GM19463 (cell line): Measurements from ENCODE around the gene SMIM44.
"Not testable (repeated sequence)": the region's sequence is repeated elsewhere in the genome, so short reads cannot be mapped to it uniquely, and the experiment has no call there.

ENCODE experiments used
- ATAC-seq: cut with Tn5 transposase; IDR thresholded peaks from one replicate; pipeline ENCODE4 v1.9.1; 2021; ENCODE audit warnings: mild to moderate bottlenecking, moderate library complexity; ENCODE audit not compliant: unreplicated experiment

The SMIM44 gene

DNA sequence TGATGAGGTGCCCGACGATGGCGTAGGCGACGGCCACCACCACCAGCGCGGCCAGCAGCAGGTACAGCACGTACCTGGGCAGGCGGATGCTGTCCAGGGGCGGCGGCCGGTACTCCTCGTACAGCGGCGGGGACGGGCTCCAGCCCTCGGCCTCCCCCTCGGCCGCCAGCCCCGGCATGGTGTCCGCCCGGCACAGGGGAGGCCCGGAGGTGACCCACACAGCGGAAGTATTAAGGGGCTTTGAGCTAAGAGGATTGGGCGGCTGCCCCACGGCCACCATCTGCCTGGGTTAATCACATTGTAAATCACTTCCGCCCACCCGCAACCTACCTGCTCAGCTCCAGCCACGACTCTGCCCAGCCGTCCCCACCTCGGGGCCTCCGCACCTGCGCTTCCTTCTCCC is at the start of gene SMIM44:
SMIM44 (minus strand) TSS at position 216 of the 403 bp plus-strand sequence; CDS start at position 178, 38 bp downstream.
- no peak for ATAC-seq

DNA sequence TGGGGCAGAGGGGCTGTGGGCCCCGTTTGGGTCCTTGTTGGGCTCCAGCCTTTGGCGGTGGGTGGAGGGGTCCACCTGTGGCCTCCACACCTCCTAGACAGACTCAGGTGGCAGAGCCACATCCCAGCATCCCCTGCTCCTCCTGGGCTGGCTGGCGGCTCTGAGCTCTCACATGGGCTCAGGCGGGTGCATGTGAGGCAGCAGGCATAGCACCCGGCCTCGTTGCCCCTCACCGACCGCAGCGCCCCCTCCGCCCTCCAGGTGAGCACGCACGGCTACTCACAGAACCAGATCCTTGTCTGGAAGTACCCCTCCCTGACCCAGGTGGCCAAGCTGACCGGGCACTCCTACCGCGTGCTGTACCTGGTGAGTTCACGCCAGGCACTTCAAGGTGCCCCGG is 49.8 kb upstream of the SMIM44 start:
- ATAC-seq, result no peak

DNA sequence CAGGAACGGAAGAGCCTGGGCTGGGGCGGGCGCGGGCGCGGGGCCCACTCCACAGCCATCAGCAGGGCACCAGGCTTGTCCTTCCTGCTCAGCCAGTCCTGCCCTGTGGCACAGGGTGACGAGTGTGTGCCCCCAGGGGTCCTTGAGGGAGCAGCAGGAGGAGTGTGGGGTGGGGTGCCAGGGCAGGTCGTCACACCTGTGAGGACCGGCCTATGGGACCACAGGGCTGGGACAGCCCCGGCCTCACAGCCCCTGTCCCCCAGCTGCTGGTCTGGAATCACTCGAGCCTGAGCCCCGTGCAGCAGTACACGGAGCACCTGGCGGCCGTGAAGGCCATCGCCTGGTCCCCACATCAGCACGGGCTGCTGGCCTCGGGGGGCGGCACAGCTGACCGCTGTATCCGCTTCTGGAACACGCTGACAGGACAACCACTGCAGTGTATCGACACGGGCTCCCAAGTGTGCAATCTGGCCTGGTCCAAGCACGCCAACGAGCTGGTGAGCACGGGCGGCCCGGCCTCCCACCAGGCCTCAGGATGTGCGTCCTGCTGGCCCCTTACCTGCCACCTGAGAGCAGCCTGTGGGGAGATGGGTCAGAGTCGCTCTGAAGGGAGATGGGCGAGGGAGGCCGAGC is 49.0 kb upstream of the SMIM44 start:
- ATAC-seq, result no peak

DNA sequence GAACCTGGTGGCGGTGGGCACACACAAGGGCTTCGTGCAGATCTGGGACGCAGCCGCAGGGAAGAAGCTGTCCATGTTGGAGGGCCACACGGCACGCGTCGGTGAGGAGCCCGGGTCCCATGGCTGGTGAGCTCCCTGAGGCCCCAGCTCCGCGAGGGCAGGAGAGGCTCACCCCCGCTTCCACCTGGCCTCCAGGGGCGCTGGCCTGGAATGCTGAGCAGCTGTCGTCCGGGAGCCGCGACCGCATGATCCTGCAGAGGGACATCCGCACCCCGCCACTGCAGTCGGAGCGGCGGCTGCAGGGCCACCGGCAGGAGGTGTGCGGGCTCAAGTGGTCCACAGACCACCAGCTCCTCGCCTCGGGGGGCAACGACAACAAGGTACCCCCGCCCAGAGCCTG is 48.5 kb upstream of the SMIM44 start:
- no peak for ATAC-seq

DNA sequence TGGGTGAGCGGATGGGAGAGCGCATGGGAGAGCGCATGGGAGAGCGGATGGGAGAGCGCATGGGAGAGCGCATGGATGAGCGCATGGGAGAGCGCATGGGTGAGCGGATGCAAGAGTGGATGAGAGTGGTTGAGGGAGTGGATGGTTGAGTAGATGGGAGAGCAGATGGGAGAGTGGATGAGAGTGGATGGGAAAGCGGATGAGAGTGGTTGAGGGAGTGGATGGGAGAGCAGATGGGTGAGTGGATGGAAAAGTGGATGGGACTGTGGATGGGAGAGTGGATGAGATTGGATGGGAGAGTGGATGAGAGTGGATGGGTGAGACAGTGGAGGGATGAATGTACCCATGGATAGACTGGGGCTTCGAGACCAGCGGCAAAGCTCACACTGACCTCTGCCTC is 47.1 kb upstream of the SMIM44 start:
- ATAC-seq, result no peak

DNA sequence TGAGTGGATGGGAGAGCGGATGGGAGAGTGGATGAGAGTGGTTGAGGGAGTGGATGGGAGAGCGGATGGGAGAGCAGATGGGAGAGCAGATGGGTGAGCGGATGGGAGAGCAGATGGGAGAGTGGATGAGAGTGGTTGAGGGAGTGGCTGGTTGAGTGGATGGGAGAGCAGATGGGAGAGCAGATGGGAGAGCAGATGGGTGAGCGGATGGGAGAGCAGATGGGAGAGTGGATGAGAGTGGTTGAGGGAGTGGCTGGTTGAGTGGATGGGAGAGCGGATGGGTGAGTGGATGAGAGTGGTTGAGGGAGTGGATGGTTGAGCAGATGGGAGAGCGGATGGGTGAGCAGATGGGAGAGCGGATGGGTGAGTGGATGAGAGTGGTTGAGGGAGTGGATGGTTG is 46.1 kb upstream of the SMIM44 start:
- not testable (repeated sequence) for ATAC-seq

DNA sequence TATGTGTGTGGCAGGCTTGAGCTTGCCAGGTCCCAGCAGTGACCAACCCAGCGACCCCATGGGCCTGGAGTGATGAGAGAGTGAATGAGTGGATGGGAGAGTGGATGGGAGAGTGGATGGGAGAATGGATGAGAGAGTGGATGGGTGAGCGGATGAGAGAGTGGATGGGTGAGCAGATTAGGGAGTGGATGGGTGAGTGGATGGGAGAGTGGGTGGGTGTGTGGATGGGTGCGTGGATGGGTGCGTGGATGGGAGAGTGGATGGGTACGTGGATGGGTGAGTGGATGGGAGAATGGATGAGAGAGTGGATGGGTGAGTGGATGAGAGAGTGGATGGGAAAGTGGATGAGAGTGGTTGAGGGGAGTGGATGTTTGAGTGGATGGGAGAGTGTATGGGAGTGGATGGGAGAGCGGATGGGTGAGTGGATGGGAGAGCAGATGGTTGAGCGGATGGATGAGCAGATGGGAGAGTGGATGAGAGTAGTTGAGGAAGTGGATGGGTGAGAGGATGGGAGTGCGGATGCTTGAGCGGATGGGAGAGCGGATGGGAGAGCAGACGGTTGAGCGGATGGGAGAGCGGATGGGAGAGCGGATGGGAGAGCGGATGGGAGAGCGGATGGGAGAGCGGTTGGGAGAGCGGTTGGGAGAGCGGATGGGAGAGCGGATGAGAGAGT is 45.4 kb upstream of the SMIM44 start:
- ATAC-seq, result no peak

DNA sequence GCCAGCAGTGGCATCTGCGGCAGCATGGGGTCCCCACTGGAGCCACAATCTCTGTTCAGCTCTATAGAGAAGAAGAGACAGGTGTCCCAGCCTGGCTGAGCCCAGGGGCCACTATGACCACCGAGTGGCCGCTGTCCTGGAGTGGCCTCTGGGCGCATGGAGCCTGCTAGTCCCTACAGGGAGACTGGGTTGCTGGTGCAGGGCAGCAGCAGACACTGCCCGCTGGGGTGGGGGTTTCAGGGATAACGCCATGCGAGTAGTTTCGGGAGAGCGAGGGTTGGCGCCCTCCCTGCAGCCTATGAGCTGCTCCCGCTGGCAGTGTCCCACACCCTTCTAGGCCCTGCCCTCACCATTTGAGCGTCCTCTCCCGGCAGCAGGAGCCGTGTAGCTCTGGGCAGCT is 44.8 kb upstream of the SMIM44 start:
- no peak for ATAC-seq

DNA sequence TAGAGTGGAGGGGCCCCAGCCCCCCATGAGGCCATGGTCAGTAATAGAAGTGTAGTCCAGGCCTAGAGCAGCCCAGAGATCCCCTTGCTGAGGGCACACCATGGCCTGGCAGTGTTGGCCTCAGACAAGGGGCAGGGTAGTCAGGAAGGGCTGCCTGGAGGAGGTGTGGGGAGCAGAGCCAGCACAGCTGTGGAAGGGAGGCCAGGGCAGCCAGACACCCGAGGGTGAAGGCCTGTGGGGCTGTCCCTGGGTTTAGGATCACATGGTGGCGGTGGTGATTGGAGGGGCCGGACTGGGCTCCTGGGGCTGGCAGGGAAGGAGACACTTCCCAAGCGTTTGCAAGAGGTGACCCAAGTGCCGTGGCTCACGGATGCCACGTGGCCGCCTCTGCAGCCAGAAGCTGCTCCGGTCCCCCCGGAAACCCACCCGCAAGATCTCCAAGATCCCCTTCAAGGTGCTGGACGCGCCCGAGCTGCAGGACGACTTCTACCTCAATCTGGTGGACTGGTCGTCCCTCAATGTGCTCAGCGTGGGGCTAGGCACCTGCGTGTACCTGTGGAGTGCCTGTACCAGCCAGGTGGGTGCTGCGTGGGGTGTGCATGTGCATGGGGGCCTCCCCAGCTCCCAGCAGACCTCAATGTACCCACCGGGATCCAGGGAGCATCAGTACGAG is 44.1 kb upstream of the SMIM44 start:
- no peak for ATAC-seq

DNA sequence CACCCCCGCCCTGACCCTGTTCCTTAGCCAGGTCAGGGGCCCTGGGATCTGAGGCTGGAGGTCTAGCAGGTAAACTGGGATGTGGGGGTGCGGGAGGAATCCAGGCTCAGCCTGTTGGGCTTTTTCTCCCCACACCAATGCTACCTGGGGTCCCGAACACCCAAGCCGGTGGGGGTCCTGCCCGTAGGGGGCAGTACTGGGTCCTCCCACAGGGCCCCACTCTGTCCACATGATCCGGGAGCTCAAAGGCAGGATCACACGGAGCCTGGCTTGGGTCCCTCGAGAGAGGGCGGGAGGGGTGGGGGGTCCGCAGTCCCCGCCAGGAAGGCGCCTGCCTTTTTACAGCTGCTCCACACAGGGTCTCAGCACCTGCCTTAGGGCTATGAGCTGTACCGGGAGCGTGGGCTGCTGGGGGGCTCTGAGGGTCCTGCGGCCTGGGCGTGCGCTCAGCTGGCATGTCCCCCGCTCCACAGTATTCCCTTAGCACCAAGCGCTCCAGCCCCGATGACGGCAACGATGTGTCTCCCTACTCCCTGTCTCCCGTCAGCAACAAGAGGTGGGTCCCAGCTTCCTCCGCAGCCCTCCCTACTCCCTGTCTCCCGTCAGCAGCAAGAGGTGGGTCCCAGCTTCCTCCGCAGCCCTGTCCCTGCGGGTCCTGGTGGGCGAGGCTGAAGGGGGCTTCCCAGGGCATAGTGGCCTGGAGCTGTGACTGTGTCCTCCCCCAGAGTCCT is 43.4 kb upstream of the SMIM44 start:
- ATAC-seq, result no peak

DNA sequence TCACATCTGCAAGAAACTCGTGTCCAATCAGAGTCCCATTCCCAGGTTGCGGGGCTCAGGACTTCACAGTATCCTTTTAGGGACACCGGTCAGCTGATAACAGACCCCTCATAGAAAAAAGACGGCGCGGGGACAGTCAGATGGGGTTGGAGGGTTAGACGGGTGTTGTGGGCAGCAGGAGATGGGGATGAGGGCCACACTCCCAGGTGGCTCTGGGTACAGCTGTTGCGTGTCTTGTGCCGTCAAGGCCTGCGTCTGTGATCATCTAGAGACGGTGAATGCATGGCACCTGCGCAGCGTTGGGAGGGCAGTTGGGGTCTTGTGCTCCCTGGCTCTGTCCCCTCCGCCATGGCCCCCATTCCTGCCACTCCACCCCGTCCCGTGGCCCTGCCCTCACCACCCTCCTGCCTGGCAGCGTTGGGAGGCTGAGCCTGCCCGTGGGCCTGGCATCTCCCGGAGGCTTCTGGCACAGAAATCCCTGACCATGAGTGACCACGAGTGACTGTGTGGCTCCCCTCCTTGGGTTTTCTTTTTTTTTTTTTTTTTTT is 41.7 kb upstream of the SMIM44 start:
- ATAC-seq, result no peak

DNA sequence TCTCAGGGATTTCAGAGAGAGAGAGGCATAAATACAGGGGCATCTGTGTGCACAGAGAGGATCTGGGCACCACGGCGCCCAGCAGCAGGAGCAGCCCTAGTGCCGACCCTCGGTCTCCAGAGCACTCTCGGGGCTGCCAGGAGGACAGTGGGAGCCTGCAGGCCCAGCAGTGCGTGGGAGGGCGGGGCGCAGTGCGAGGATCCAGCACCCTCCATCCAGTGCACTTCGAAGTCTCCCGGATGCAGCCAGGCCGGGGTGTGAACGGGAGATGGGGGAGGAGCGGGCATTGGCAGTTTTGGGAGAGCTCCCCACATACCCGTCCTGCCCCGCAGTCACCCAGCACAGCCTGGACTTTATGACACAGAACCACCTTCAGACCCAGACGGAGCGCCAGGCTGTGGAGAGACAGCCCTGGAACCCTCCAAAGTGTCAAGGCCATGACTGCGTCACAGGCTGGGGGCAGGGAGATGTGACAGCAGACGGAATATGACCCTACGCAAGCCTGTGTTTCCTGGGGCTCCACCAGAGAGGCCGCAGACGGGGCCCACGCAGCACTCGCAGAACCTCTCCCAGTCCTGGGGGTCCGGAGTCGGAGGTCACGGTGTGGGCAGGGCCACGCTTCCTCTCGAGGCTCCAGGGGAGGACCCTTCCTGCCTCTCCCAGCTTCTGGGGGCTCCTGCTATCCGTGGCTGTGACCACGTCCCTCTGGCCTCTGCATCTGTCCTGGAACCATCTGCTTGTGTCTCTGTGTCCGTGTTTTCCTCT is 41.0 kb upstream of the SMIM44 start:
- ATAC-seq, result no peak

DNA sequence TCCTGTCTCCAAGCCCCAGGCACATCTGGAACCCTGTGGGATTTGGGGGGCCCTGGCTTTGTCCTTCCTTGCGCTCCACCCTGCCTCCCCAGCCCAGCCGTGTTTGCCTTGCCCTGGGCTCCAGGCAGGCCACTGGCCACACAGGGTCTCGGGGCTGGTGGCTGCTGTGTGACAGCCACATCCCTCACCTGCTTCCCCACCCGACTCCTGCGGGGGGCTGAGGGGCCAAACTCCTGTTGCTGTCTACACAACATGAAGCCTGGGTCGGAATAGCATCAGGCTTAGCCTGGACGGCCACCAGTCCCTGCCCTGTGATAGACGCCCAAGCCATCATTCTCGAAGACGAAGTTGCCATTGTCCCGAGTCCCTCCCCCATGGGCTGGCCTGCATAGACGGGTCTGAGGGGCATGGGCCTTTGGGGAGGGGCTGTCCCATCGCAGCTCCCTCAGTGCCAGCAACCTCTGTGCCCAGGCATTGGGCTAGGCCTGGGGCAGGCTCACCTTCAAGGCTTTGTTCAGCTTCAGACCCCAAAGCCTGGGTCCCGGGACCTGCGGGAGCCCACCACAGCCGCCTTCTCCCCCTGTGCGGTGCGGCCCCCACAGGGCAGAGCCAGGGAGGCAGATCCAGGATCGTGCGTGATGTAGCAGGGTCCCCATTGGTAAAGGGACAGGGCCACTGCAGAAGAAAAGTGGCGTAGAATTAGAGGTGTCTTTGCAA is 40.3 kb upstream of the SMIM44 start:
- ATAC-seq, result no peak

DNA sequence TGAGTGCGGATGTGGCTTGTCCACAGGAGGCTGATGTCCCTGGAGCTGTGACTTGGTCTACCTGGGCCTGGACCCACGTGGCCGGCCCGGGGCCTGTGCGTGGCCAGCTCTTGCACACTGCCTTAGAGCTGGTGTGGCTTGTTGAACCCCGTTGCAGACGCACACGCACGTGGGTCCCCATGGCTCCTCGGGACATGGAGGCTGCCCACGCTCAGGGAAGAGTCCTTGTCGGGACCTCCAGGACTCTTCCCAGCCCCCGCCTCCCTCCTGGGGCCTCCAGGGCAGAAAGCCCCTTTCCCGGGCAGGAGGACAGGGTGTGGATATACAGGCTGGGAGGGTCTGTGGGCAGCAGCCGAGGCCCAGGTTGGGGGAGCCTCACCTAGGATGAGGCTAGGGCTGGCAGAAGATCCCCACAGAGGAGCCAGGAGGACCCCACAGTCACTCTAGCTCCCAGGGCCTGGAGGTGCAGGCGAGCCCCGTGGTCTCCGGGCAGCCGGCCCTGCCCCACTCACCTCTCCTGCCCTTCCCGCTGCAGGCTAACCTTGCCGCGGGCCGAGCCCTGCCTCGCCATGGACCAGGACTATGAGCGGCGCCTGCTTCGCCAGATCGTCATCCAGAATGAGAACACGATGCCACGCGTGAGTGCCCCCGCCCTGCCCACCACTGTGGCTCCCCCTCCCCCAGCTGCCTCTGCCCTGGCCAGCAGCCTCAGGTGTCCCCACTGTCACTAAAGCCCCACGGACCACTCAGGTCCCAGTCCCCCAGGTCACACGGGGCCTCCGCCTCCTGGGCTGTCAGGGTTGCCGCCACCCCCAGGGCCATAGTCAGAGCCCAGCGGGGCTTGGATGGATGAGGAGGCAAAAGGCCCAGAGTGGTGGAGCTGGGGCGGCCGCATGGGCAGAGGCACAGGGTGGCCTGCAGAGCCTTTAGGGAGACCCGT is 39.5 kb upstream of the SMIM44 start:
- no peak for ATAC-seq

DNA sequence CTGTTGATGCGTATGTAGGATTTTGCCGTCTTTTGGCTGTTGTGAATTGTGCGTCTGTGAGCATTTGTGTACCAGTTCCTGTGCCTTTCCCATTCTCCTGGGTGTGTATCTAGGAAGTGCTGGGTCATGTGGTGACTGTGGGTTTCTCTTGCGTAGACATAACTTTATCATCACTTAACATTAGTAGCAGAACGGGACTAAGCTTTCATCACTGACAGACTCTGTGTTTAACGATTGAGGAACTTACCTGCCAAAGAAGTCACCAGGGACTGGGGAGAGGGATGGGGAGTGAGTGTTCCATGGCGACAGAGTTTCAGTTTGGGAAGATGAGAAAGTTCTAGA is 37.8 kb upstream of the SMIM44 start:
- no peak for ATAC-seq

DNA sequence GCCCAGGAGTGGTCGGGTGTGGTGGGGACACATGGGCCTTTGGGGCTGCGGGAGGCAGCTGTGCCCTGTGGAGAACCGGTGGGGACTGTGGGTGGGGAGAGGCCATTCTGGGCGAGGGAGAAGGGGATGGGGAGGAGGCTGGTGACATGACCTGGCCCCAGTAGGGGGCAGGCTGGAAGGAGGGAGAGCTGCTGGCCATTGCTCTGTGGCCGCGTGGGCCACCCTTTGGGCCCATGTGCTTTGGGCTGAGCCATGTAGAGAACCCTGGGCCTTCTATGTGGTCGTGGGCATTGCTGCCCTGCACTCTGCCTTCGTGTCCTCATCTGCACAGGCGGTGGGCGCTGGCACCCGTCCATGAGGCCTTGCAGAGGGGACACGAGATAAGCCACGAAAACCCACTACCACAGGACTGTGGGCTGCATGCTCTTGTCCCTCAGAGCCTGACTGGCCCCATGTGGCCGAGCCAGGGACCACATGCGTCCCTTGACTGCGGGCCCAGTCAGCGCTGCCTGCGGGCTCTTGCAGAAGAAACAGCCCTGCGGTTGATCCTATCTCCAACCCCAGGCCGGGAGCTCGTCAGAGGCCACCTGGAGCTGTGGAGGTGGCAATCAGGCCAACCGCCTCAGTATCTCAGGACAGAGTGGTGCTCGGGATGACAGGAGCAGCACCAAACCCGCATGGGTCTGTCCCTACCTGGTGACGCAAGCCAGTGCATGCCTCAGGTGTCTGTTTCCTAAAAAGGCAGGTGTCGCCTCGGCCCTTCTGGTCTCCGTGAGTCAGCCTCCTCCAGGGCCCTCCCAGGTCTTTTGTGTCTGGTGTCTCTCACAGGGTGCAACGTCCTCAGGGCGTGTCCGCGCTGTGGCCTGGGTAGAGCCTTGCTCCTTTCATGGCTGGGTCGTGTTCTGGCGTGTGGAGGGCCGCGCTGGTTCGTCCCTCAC is 37.2 kb upstream of the SMIM44 start:
- no peak for ATAC-seq

DNA sequence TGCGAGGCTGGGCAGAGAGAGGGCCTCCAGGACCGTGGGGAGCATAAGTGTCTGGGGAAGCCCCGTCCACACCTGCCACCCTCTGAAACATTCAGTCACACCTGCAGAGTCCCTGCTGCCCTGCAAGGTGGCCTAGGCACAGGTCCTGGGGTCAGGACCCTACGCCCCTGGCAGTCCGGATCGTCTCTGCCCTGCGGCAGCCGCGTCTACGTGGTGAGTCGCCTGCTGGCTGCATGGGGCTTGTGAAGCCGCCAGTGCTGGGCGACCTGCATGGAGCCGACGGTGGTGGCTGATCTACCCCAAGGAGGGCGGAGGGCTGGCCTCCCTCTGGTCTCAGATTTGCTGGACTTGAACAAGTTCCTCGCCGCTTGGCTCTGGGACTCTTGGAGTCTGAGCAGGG is 35.9 kb upstream of the SMIM44 start:
- no peak for ATAC-seq

DNA sequence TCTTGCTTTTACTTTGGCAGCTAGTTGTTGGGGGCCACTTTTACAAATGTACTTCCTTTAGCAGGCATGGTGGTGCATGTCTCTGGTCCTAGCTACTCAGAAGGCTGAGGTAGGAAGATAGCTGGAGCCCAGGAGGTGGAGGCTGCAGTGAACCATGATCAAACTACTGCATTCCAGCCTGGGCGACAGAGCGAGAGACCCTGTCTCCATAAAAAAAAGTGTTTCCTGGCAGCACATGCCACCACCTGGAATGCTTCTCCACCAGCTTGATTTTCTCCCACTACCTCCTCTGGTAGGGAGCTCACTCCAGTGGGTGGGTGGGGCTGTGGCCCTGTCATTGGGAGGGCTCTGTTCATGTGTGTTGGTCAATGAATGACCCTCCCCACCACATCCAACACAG is 35.4 kb upstream of the SMIM44 start:
- ATAC-seq, result no peak
